ENCODE measurements around the gene SLC25A51.
"Not testable (repeated sequence)": the region's sequence is repeated elsewhere in the genome, so short reads cannot be mapped to it uniquely, and the experiment has no call there.

Gene SLC25A51

GRCh38 chr9:37899041-37899440 is 4.9 kb downstream of the SLC25A51 start:
- no peak for DNase-seq

- no peak for DNase-seq
These were observed 6.3 kb downstream of the SLC25A51 start for GRCh38 chr9:37897665-37898064.

GRCh38 chr9:37892063-37892462 is 11.9 kb downstream of the SLC25A51 start:
- no peak for DNase-seq

- DNase-seq, result not testable (repeated sequence)
These were observed 12.9 kb downstream of the SLC25A51 start for GRCh38 chr9:37891042-37891441.

- no peak for DNase-seq
These were observed 14.4 kb downstream of the SLC25A51 start for GRCh38 chr9:37889536-37889935.

- DNase-seq, result not testable (repeated sequence)
These were observed 15.8 kb downstream of the SLC25A51 start for GRCh38 chr9:37887977-37888583.

GRCh38 chr9:37880916-37881479 is 22.9 kb downstream of the SLC25A51 start:
- no peak for DNase-seq

GRCh38 chr9:37876376-37876775 is 27.6 kb downstream of the SLC25A51 start:
- no peak for DNase-seq

- DNase-seq, result no peak
These were observed 30.0 kb downstream of the SLC25A51 start for GRCh38 chr9:37873955-37874354.

GRCh38 chr9:37870799-37871176 is 33.1 kb downstream of the SLC25A51 start:
- no peak for DNase-seq

- no peak for DNase-seq
These were observed 33.7 kb downstream of the SLC25A51 start for GRCh38 chr9:37870081-37870798.

GRCh38 chr9:37862530-37862929 is 41.4 kb downstream of the SLC25A51 start:
- DNase-seq, result no peak

- DNase-seq, result no peak
These were observed 44.9 kb downstream of the SLC25A51 start for GRCh38 chr9:37859043-37859442.

- no peak for DNase-seq
These were observed 47.4 kb downstream of the SLC25A51 start for GRCh38 chr9:37856551-37856950.

GRCh38 chr9:37852222-37852621 is 51.7 kb downstream of the SLC25A51 start:
- DNase-seq, result no peak

- DNase-seq, result no peak
These were observed 63.2 kb downstream of the SLC25A51 start for GRCh38 chr9:37840560-37841194.

- DNase-seq, result no peak
These were observed 64.1 kb downstream of the SLC25A51 start for GRCh38 chr9:37839496-37840461.
